Measurements from ENCODE around the gene RECK. TPM values are rescaled to one million over a fixed set of nuclear protein-coding genes. Genes with fewer than 3 reads are reported as not detected.

Gene RECK
- total and polyA plus RNA-seq, 2 experiments from 2014 or later: 8.1 to 11.6 TPM

GRCh38 chr9:36109071-36109470 is 72.4 kb downstream of the RECK start:
- no peak for ATAC-seq
- Mint-ChIP-seq H3K27me3 (ENCODE audit: insufficient read depth, low read depth, poor library complexity) (no peaks in the 10 kb centered on the region), H3K36me3 (ENCODE audit: low read depth) (no peaks in the 10 kb centered on the region), H3K27ac (no peak overlapping the region), H3K4me3 (no peak overlapping the region), H3K4me1 (no peaks in the 10 kb centered on the region), H3K9me3 (no peaks in the 10 kb centered on the region)
- no peaks in the 10 kb centered on the region for H3F3A ChIP-seq (replicated peaks; ENCODE audit: low read depth)
- H3K4me2 ChIP-seq: no peak overlapping the region
- no peak for DNase-seq (ENCODE audit: low spot score)
- no peak overlapping the region for H3K4me3 ChIP-seq
- H3K9me2 ChIP-seq (ENCODE audit: insufficient read depth): no peaks in the 10 kb centered on the region
- no peaks in the 10 kb centered on the region for H3K4me1 ChIP-seq (ENCODE audit: insufficient read depth)
- no peaks in the 10 kb centered on the region for H4K20me1 ChIP-seq (replicated peaks; ENCODE audit: insufficient read depth)
- no peaks in the 10 kb centered on the region for H3K79me2 ChIP-seq (replicated peaks; ENCODE audit: insufficient read depth)
- no peaks in the 10 kb centered on the region for H3K27me3 ChIP-seq (ENCODE audit: insufficient read depth)
- no peak overlapping the region for H3K27ac ChIP-seq (ENCODE audit: low read depth)
- no peak for TF ChIP-seq POLR2AphosphoS5 (IDR thresholded peaks at IDR 0.05; ENCODE audit: low read depth)
- no peak for TF ChIP-seq CREB1 (CRISPR knock-in tag; IDR thresholded peaks at IDR 0.05; ENCODE audit: low read depth)
- TF ChIP-seq EZH2 (IDR thresholded peaks at IDR 0.05; ENCODE audit: low read depth, unreplicated experiment): no peak
- TF ChIP-seq, protein P1, sequence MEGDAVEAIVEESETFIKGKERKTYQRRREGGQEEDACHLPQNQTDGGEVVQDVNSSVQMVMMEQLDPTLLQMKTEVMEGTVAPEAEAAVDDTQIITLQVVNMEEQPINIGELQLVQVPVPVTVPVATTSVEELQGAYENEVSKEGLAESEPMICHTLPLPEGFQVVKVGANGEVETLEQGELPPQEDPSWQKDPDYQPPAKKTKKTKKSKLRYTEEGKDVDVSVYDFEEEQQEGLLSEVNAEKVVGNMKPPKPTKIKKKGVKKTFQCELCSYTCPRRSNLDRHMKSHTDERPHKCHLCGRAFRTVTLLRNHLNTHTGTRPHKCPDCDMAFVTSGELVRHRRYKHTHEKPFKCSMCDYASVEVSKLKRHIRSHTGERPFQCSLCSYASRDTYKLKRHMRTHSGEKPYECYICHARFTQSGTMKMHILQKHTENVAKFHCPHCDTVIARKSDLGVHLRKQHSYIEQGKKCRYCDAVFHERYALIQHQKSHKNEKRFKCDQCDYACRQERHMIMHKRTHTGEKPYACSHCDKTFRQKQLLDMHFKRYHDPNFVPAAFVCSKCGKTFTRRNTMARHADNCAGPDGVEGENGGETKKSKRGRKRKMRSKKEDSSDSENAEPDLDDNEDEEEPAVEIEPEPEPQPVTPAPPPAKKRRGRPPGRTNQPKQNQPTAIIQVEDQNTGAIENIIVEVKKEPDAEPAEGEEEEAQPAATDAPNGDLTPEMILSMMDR (conservative IDR thresholded peaks at IDR 0.05; ENCODE audit: low read depth in 2 of 2): no peak
- no peak for TF ChIP-seq NANOG (IDR thresholded peaks at IDR 0.05; ENCODE audit: borderline replicate concordance)
- no peak for TF ChIP-seq ZNF114 (CRISPR knock-in tag; IDR thresholded peaks at IDR 0.05)
- TF ChIP-seq, protein P2, sequence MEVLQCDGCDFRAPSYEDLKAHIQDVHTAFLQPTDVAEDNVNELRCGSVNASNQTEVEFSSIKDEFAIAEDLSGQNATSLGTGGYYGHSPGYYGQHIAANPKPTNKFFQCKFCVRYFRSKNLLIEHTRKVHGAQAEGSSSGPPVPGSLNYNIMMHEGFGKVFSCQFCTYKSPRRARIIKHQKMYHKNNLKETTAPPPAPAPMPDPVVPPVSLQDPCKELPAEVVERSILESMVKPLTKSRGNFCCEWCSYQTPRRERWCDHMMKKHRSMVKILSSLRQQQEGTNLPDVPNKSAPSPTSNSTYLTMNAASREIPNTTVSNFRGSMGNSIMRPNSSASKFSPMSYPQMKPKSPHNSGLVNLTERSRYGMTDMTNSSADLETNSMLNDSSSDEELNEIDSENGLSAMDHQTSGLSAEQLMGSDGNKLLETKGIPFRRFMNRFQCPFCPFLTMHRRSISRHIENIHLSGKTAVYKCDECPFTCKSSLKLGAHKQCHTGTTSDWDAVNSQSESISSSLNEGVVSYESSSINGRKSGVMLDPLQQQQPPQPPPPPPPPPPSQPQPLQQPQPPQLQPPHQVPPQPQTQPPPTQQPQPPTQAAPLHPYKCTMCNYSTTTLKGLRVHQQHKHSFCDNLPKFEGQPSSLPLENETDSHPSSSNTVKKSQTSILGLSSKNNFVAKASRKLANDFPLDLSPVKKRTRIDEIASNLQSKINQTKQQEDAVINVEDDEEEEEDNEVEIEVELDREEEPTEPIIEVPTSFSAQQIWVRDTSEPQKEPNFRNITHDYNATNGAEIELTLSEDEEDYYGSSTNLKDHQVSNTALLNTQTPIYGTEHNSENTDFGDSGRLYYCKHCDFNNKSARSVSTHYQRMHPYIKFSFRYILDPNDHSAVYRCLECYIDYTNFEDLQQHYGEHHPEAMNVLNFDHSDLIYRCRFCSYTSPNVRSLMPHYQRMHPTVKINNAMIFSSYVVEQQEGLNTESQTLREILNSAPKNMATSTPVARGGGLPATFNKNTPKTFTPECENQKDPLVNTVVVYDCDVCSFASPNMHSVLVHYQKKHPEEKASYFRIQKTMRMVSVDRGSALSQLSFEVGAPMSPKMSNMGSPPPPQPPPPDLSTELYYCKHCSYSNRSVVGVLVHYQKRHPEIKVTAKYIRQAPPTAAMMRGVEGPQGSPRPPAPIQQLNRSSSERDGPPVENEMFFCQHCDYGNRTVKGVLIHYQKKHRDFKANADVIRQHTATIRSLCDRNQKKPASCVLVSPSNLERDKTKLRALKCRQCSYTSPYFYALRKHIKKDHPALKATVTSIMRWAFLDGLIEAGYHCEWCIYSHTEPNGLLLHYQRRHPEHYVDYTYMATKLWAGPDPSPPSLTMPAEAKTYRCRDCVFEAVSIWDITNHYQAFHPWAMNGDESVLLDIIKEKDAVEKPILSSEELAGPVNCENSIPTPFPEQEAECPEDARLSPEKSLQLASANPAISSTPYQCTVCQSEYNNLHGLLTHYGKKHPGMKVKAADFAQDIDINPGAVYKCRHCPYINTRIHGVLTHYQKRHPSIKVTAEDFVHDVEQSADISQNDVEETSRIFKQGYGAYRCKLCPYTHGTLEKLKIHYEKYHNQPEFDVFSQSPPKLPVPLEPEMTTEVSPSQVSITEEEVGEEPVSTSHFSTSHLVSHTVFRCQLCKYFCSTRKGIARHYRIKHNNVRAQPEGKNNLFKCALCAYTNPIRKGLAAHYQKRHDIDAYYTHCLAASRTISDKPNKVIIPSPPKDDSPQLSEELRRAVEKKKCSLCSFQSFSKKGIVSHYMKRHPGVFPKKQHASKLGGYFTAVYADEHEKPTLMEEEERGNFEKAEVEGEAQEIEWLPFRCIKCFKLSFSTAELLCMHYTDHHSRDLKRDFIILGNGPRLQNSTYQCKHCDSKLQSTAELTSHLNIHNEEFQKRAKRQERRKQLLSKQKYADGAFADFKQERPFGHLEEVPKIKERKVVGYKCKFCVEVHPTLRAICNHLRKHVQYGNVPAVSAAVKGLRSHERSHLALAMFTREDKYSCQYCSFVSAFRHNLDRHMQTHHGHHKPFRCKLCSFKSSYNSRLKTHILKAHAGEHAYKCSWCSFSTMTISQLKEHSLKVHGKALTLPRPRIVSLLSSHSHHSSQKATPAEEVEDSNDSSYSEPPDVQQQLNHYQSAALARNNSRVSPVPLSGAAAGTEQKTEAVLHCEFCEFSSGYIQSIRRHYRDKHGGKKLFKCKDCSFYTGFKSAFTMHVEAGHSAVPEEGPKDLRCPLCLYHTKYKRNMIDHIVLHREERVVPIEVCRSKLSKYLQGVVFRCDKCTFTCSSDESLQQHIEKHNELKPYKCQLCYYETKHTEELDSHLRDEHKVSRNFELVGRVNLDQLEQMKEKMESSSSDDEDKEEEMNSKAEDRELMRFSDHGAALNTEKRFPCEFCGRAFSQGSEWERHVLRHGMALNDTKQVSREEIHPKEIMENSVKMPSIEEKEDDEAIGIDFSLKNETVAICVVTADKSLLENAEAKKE (CRISPR knock-in tag; IDR thresholded peaks at IDR 0.05): no peak
- no peak for TF ChIP-seq EZH2phosphoT487 (IDR thresholded peaks at IDR 0.05; ENCODE audit: unreplicated experiment)
- TF ChIP-seq REST (IDR thresholded peaks at IDR 0.05; ENCODE audit: unreplicated experiment): no peak
- TF ChIP-seq ZNF331 (CRISPR knock-in tag; IDR thresholded peaks at IDR 0.05; ENCODE audit: low read depth): no peak
- TF ChIP-seq, protein P3, sequence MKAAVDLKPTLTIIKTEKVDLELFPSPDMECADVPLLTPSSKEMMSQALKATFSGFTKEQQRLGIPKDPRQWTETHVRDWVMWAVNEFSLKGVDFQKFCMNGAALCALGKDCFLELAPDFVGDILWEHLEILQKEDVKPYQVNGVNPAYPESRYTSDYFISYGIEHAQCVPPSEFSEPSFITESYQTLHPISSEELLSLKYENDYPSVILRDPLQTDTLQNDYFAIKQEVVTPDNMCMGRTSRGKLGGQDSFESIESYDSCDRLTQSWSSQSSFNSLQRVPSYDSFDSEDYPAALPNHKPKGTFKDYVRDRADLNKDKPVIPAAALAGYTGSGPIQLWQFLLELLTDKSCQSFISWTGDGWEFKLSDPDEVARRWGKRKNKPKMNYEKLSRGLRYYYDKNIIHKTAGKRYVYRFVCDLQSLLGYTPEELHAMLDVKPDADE (IDR thresholded peaks at IDR 0.05): no peak
- no peak for TF ChIP-seq JUNB (IDR thresholded peaks at IDR 0.05; ENCODE audit: unreplicated experiment)
- TF ChIP-seq STAT1 (IDR thresholded peaks at IDR 0.05; ENCODE audit: unreplicated experiment): no peak
- H2AFZ ChIP-seq: no peak overlapping the region
- H3K36me3 ChIP-seq (ENCODE audit: insufficient read depth): no peaks in the 10 kb centered on the region; the same call in 1 of the 2 replicates
